ENCODE measurements around the gene TCP1.
"Not testable (repeated sequence)": the region's sequence is repeated elsewhere in the genome, so short reads cannot be mapped to it uniquely, and the experiment has no call there.

The TCP1 gene

GRCh38 chr6:159739341-159739740 lies 50.1 kb downstream of the TCP1 start:
- DNase-seq (ENCODE audit: low read depth in 3 of 3): no peak

GRCh38 chr6:159736908-159737307 lies 52.5 kb downstream of the TCP1 start:
- no peak for DNase-seq (ENCODE audit: low read depth in 3 of 3)

GRCh38 chr6:159733395-159733794 lies 56.0 kb downstream of the TCP1 start:
- DNase-seq (ENCODE audit: low read depth in 3 of 3): not testable (repeated sequence)

- DNase-seq (ENCODE audit: low read depth in 3 of 3): not testable (repeated sequence)
Measured at GRCh38 chr6:159732550-159732949, 56.9 kb downstream of the TCP1 start.

GRCh38 chr6:159730332-159730676 lies 59.1 kb downstream of the TCP1 start:
- DNase-seq (ENCODE audit: low read depth in 3 of 3): no peak

GRCh38 chr6:159729598-159730331 lies 59.6 kb downstream of the TCP1 start:
- DNase-seq (ENCODE audit: low read depth in 3 of 3): no peak

GRCh38 chr6:159728531-159728964 lies 60.9 kb downstream of the TCP1 start:
- no peak for DNase-seq (ENCODE audit: low read depth in 3 of 3)
